CD14-positive monocyte (primary cell): Measurements from ENCODE around the gene KLF3. TPM values are rescaled to one million over a fixed set of nuclear protein-coding genes. Genes with fewer than 3 reads are reported as not detected.

ENCODE experiments used
- DNase-seq, 3 donors: peaks; one replicate each; pipeline ENCODE4 v3.0.0-alpha.2; 2011 to 2022
- H2AFZ ChIP-seq: 2 replicates; pipeline ENCODE4 v1.6.0; 2012; ENCODE audit warnings: mild to moderate bottlenecking, low read depth, low read length, inconsistent platforms; ENCODE audit not compliant: insufficient read depth, poor library complexity, severe bottlenecking
- H3K27ac ChIP-seq, 2 donors: 1 replicate in 1 of 2; 2 replicates in 1 of 2; pipeline ENCODE4 v1.5.1; 2012 to 2013; ENCODE audit warnings: low read length in 2 of 2, control low read depth in 1 of 2, inconsistent platforms in 1 of 2, low read depth in 1 of 2, mild to moderate bottlenecking in 1 of 2
- H3K27me3 ChIP-seq, 2 donors: one replicate each; pipeline versions ENCODE4 v1.6.0 to v1.6.1; 2011 to 2013; ENCODE audit warnings: low read length in 2 of 2; ENCODE audit not compliant: control insufficient read depth in 2 of 2, insufficient read depth in 2 of 2
- H3K36me3 ChIP-seq, 2 donors: replicated peaks in 1 of 2; 1 replicate in 1 of 2; 2 replicates in 1 of 2; pipeline versions ENCODE4 v1.5.1 to v1.6.1; 2012 to 2013; ENCODE audit warnings: low read length in 2 of 2, control low read depth in 1 of 2, inconsistent platforms in 1 of 2, mild to moderate bottlenecking in 1 of 2; ENCODE audit not compliant: insufficient read depth in 2 of 2, control insufficient read depth in 1 of 2
- H3K4me1 ChIP-seq, 2 donors: 1 replicate in 1 of 2; 2 replicates in 1 of 2; pipeline versions ENCODE4 v1.5.1 to v1.6.1; 2012 to 2013; ENCODE audit warnings: low read length in 2 of 2, control low read depth in 1 of 2, inconsistent platforms in 1 of 2, mild to moderate bottlenecking in 1 of 2, moderate library complexity in 1 of 2; ENCODE audit not compliant: insufficient read depth in 2 of 2, control insufficient read depth in 1 of 2
- H3K4me2 ChIP-seq: replicated peaks from 2 replicates; pipeline ENCODE3; 2012; ENCODE audit warnings: low read length, moderate library complexity, mild to moderate bottlenecking; ENCODE audit not compliant: poor library complexity, severe bottlenecking; ENCODE audit errors: extremely low read depth
- H3K4me3 ChIP-seq, 3 experiments: fragments of 200-600 bp in 1 of 3; sonication (generic) in 1 of 3; replicated peaks in 1 of 3; 1 replicate in 2 of 3; 2 replicates in 1 of 3; pipeline ENCODE4 v1.5.1; 2011 to 2013; ENCODE audit warnings: low read length in 3 of 3, mild to moderate bottlenecking in 3 of 3, control low read depth in 2 of 3, low read depth in 2 of 3, inconsistent platforms in 1 of 3, moderate library complexity in 1 of 3
- H3K79me2 ChIP-seq: 2 replicates; pipeline ENCODE4 v1.6.0; 2012; ENCODE audit warnings: mild to moderate bottlenecking, control low read depth, inconsistent platforms, low read length, moderate library complexity; ENCODE audit not compliant: insufficient read depth
- H3K9ac ChIP-seq: 2 replicates; pipeline ENCODE4 v1.6.0; 2017; ENCODE audit warnings: low read length, mild to moderate bottlenecking; ENCODE audit not compliant: insufficient read depth, poor library complexity, severe bottlenecking
- H3K9me3 ChIP-seq, 2 donors: replicated peaks in 1 of 2; 1 replicate in 1 of 2; 2 replicates in 1 of 2; pipeline versions ENCODE4 v1.5.1 to v1.6.1; 2012 to 2013; ENCODE audit warnings: low read length in 2 of 2, control low read depth in 1 of 2; ENCODE audit not compliant: control insufficient read depth in 1 of 2, insufficient read depth in 1 of 2
- H4K20me1 ChIP-seq: 2 replicates; pipeline ENCODE4 v1.6.0; 2012; ENCODE audit warnings: mild to moderate bottlenecking, low read length, control low read depth, moderate library complexity; ENCODE audit not compliant: insufficient read depth
- H3K27ac Mint-ChIP-seq, 7 donors: one replicate each; pipeline ENCODE4 v1.8.0; 2020; ENCODE audit warnings: mild to moderate bottlenecking in 7 of 7, mixed read lengths in 7 of 7, moderate library complexity in 6 of 7, inconsistent platforms in 2 of 7
- H3K27me3 Mint-ChIP-seq, 3 donors: one replicate each; pipeline ENCODE4 v1.8.0; 2021 to 2022; ENCODE audit warnings: low read depth in 3 of 3, mild to moderate bottlenecking in 3 of 3, mixed read lengths in 3 of 3, moderate library complexity in 3 of 3, inconsistent platforms in 1 of 3
- H3K36me3 Mint-ChIP-seq, 2 donors: one replicate each; pipeline ENCODE4 v1.8.0; 2020; ENCODE audit warnings: mixed read lengths in 2 of 2, inconsistent platforms in 1 of 2, mild to moderate bottlenecking in 1 of 2
- H3K4me1 Mint-ChIP-seq: one replicate; pipeline ENCODE4 v1.8.0; 2020; ENCODE audit warnings: mild to moderate bottlenecking, mixed read lengths
- H3K4me3 Mint-ChIP-seq, 2 donors: one replicate each; pipeline ENCODE4 v1.8.0; 2020; ENCODE audit warnings: mild to moderate bottlenecking in 2 of 2, mixed read lengths in 2 of 2, moderate library complexity in 1 of 2
- H3K9me3 Mint-ChIP-seq, 7 donors: one replicate each; pipeline ENCODE4 v1.8.0; 2020 to 2022; ENCODE audit warnings: mixed read lengths in 7 of 7, mild to moderate bottlenecking in 6 of 7, moderate library complexity in 6 of 7, inconsistent platforms in 2 of 7
- CTCF ChIP-seq: fragments of 200-600 bp; IDR thresholded peaks from one replicate; pipeline ENCODE4 v1.8.0; 2022; ENCODE audit warnings: antibody characterized with exemption, mild to moderate bottlenecking
- WGBS: methylation state at CpG from one replicate; pipeline ENCODE4 v1.1.5; 2013; ENCODE audit warnings: missing lambda C conversion rate; ENCODE audit not compliant: insufficient coverage; 5-methylcytosine and 5-hydroxymethylcytosine counted together
- intact Hi-C, 2 donors: fragments of 100-400 bp; cut with micrococcal nuclease; formaldehyde crosslinking; loops; one replicate each; pipeline versions ENCODE4 v1.15.0 to v1.15.1; 2023
- polyA plus RNA-seq, 3 donors: library from polyadenylated mRNA; depleted of rRNA in 1 of 3; unstranded in 2 of 3; stranded (reverse) in 1 of 3; fragments of 300-500 nt in 2 of 3; fragments of >200 nt in 1 of 3; fragmentation: Illumina TruSeq in 2 of 3; gene quantifications; 1 replicate in 2 of 3; 2 replicates in 1 of 3; pipeline ENCODE4 v1.2.3, GENCODE V29; 2012 to 2021

Gene KLF3
- polyA plus RNA-seq, 3 donors, result 46.3 to 95.7 (median 53.9) TPM

GRCh38 chr4:38679921-38680320 lies 15.9 kb downstream of the KLF3 start:
- no peak overlapping the region for H3K27ac Mint-ChIP-seq
- H3K79me2 ChIP-seq, result peaks cover 98% of the 10 kb centered on the region
- no peaks in the 10 kb centered on the region for H3K9me3 ChIP-seq
- H3K9ac ChIP-seq, result no peak overlapping the region
- H4K20me1 ChIP-seq, result peaks cover 100% of the 10 kb centered on the region
- H3K4me3 Mint-ChIP-seq, result no peak overlapping the region
- H3K36me3 ChIP-seq, result peaks cover 28 to 53% of the 10 kb centered on the region in 2 donors
- H3K27me3 ChIP-seq, result no peaks in the 10 kb centered on the region
- peaks cover 10 to 23% of the 10 kb centered on the region in 2 donors for H3K4me1 ChIP-seq
- no peak overlapping the region for H3K27ac ChIP-seq
- peaks cover 28% of the 10 kb centered on the region for H3K4me1 Mint-ChIP-seq
- no peak overlapping the region for H3K4me2 ChIP-seq
- H3K4me3 ChIP-seq, result no peak overlapping the region
- 100% methylated on average over 2 of the region's 8 CpGs for WGBS
- intact Hi-C loops, result loop anchor here (5.0 to 10.0 kb wide), 2 partner anchors 503 to 615 kb away; no protein-coding TSS in a partner anchor
- no peak for DNase-seq
- H3K36me3 Mint-ChIP-seq, result peaks cover 48 to 61% of the 10 kb centered on the region in 2 donors
- no peak overlapping the region for H2AFZ ChIP-seq
- H3K27me3 Mint-ChIP-seq, result no peaks in the 10 kb centered on the region
- TF ChIP-seq CTCF, result no peak
- H3K9me3 Mint-ChIP-seq, result peaks cover 0 to 3% (median 0%) of the 10 kb centered on the region in 7 donors

- Histone ChIP-seq H3K9me3 (no peaks in the 10 kb centered on the region), H3K4me3 (no peak overlapping the region), H3K79me2 (peaks cover 98% of the 10 kb centered on the region), H3K4me2 (no peak overlapping the region), H3K27ac (no peak overlapping the region), H2AFZ (no peak overlapping the region), H3K36me3 (peaks cover 35 to 65% of the 10 kb centered on the region in 2 donors), H4K20me1 (peaks cover 100% of the 10 kb centered on the region), H3K4me1 (peaks cover 0 to 11% of the 10 kb centered on the region in 2 donors), H3K9ac (no peak overlapping the region), H3K27me3 (no peaks in the 10 kb centered on the region)
- H3K4me3 Mint-ChIP-seq, result no peak overlapping the region
- peaks cover 0 to 3% (median 0%) of the 10 kb centered on the region in 7 donors for H3K9me3 Mint-ChIP-seq
- H3K27me3 Mint-ChIP-seq, result no peaks in the 10 kb centered on the region
- DNase-seq, result no peak
- H3K36me3 Mint-ChIP-seq, result peaks cover 52 to 72% of the 10 kb centered on the region in 2 donors
- WGBS, result 98% methylated on average over 7 of the region's 12 CpGs
- no peak for TF ChIP-seq CTCF
- H3K4me1 Mint-ChIP-seq, result peaks cover 20% of the 10 kb centered on the region
- H3K27ac Mint-ChIP-seq, result peak overlapping the region in 3 of 7 donors; percentile 38 to 57 (median 57)
- intact Hi-C loops, result no loop called here
Measured at GRCh38 chr4:38681281-38681991, 17.4 kb downstream of the KLF3 start.
